RWPE1 (cell line): Measurements from ENCODE around the gene TGFBR1.

Experiments
- CTCF ChIA-PET: fragments of 350-600 bp; sonication (Branson Sonifier 250); formaldehyde crosslinking; extraction: SDS; loops from one replicate; lab custom pipeline; 2021; lab: Yijun Ruan, JAX
- POLR2A ChIA-PET: fragments of 400-600 bp; formaldehyde crosslinking; extraction: SDS; loops from one replicate; lab custom pipeline; 2020; ENCODE audit warnings: antibody characterized with exemption; ENCODE audit not compliant: low non-redundant PET; lab: Yijun Ruan, JAX
- DNase-seq: peaks from one replicate; pipeline ENCODE4 v3.0.0; 2012; ENCODE audit warnings: low spot score
- H3K27ac ChIP-seq: fragments of 450-650 bp; 2 replicates; pipeline ENCODE4 v1.5.1; 2017
- TF ChIP-seq, protein P1 (sequence below): fragments of 450-650 bp; conservative IDR thresholded peaks from 2 replicates; pipeline ENCODE4 v1.5.1; 2017; ENCODE audit warnings: low read depth, mild to moderate bottlenecking

The TGFBR1 gene

DNA sequence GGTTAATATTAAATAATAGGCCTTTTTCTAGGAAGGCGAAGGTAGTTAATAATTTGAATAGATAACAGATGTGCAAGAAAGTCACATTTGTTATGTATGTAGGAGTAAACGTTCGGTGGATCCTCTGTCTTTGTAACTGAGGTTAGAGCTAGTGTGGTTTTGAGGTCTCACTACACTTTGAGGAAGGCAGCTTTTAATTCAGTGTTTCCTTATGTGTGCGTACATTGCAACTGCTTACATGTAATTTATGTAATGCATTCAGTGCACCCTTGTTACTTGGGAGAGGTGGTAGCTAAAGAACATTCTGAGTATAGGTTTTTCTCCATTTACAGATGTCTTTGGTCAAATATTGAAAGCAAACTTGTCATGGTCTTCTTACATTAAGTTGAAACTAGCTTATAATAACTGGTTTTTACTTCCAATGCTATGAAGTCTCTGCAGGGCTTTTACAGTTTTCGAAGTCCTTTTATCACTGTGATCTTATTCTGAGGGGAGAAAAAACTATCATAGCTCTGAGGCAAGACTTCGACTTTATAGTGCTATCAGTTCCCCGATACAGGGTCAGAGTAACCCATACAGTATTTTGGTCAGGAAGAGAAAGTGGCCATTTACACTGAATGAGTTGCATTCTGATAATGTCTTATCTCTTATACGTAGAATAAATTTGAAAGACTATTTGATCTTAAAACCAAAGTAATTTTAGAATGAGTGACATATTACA, 45.7 kb downstream of the TGFBR1 start:
- no peak overlapping the region for H3K27ac ChIP-seq
- TF ChIP-seq, protein P1, sequence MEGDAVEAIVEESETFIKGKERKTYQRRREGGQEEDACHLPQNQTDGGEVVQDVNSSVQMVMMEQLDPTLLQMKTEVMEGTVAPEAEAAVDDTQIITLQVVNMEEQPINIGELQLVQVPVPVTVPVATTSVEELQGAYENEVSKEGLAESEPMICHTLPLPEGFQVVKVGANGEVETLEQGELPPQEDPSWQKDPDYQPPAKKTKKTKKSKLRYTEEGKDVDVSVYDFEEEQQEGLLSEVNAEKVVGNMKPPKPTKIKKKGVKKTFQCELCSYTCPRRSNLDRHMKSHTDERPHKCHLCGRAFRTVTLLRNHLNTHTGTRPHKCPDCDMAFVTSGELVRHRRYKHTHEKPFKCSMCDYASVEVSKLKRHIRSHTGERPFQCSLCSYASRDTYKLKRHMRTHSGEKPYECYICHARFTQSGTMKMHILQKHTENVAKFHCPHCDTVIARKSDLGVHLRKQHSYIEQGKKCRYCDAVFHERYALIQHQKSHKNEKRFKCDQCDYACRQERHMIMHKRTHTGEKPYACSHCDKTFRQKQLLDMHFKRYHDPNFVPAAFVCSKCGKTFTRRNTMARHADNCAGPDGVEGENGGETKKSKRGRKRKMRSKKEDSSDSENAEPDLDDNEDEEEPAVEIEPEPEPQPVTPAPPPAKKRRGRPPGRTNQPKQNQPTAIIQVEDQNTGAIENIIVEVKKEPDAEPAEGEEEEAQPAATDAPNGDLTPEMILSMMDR = no peak
- CTCF ChIA-PET = interaction anchor here (0.6 to 1.1 kb wide), 2 partner anchors 9 to 186 kb away, joined by 3 to 5 read pairs; no protein-coding TSS in a partner anchor
- POLR2A ChIA-PET = no interaction called here
- no peak for DNase-seq

GRCh38 chr9:99154356-99154755, 49.4 kb downstream of the TGFBR1 start:
- no peak overlapping the region for H3K27ac ChIP-seq
- ChIA-PET CTCF (interaction anchor here (0.7 to 1.1 kb wide), 2 partner anchors 9 to 1075 kb away, joined by 3 read pairs; no protein-coding TSS in a partner anchor), POLR2A (no interaction called here)
- TF ChIP-seq, protein P1 = no peak
- no peak for DNase-seq

DNA sequence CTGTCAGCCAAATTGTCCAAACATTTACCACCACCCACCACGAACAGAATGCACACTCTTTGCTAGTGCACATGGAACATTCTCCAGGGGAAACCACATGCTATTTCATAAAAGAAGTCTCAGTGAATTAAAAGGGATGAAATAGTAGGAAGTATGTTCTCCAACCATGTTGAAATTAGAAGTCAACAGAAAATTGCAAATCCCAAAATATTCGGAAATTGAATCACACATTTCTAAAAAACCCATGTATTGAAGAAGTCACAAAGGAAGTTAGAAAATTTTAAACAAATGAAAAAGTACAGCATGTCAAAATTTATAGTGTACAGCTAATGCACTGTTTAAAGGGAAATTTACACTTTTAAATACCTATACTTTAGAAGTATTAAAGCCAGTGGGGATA, 50.8 kb downstream of the TGFBR1 start:
- H3K27ac ChIP-seq = no peak overlapping the region
- ChIA-PET POLR2A (no interaction called here), CTCF (interaction anchor here (0.6 to 0.7 kb wide), 2 partner anchors 46 to 236 kb away, joined by 3 read pairs; no protein-coding TSS in a partner anchor)
- DNase-seq = no peak
- TF ChIP-seq, protein P1 = no peak

- H3K27ac ChIP-seq = no peak overlapping the region
- no peak for DNase-seq
- ChIA-PET CTCF (interaction anchor here (1.6 kb wide), 1 partner anchor 26 kb away, joined by 4 read pairs; no protein-coding TSS in a partner anchor), POLR2A (no interaction called here)
- TF ChIP-seq, protein P1 = no peak
These were observed 53.7 kb downstream of the TGFBR1 start for GRCh38 chr9:99158629-99159028.

GRCh38 chr9:99160173-99160572, 55.3 kb downstream of the TGFBR1 start:
- TF ChIP-seq, protein P1 = no peak
- H3K27ac ChIP-seq = no peak overlapping the region
- POLR2A ChIA-PET = no interaction called here
- CTCF ChIA-PET = interaction anchor here (0.6 to 0.7 kb wide), 2 partner anchors 169 to 1165 kb away, joined by 3 read pairs; no protein-coding TSS in a partner anchor
- no peak for DNase-seq

- CTCF ChIA-PET = interaction anchor here (0.6 to 1.9 kb wide), 7 partner anchors 9 to 816 kb away, joined by 3 to 16 read pairs (median 4); no protein-coding TSS in a partner anchor
- POLR2A ChIA-PET = no interaction called here
- no peak overlapping the region for H3K27ac ChIP-seq
- DNase-seq = peak; percentile 50
- TF ChIP-seq, protein P1 = peak; percentile 81
These were observed 57.9 kb downstream of the TGFBR1 start for GRCh38 chr9:99162759-99163364.
